HCT116 (cell line): ENCODE results near the gene TRIM69. TPM values are rescaled to one million over a fixed set of nuclear protein-coding genes. Genes with fewer than 3 reads are reported as not detected.

Experiments used
- ATAC-seq: fragments of 200-7000 bp; cut with Tn5 transposase; 2 replicates; pipeline ENCODE4 v1.9.1; 2020; ENCODE audit warnings: mild to moderate bottlenecking, moderate library complexity
- BruUV-seq: library from RNA; stranded (reverse); fragments of 400-500 nt; replicated peaks from 2 replicates; lab custom pipeline; 2021; lab: Mats Ljungman, UMichigan
- CTCF ChIA-PET: fragments of 300-600 bp; sonication (Branson Sonifier 250); formaldehyde crosslinking; loops from one replicate; lab custom pipeline; 2021; ENCODE audit warnings: antibody characterized with exemption; lab: Charles Lee
- POLR2A ChIA-PET: fragments of 300-600, 350-600 bp; sonication (Branson Sonifier 250); formaldehyde crosslinking; loops from one replicate; lab custom pipeline; 2021; ENCODE audit warnings: antibody characterized with exemption; lab: Charles Lee
- RAD21 ChIA-PET, 2 experiments: fragments of 300-600 bp; sonication (Branson Sonifier 250); formaldehyde crosslinking; loops; one replicate each; lab custom pipeline; 2023; ENCODE audit warnings: low total read pairs in 2 of 2; ENCODE audit not compliant: uncharacterized antibody in 2 of 2, unreplicated experiment in 2 of 2, low non-redundant PET in 1 of 2; lab: Charles Lee
- DNase-seq: peaks from one replicate; pipeline ENCODE4 v3.0.0-alpha.2; 2010; ENCODE audit warnings: low read depth, low spot score
- H2AFZ ChIP-seq: fragments of 200-600 bp; shearing (Covaris generic), sonication (generic); 2 replicates; pipeline ENCODE4 v1.6.1; 2017; ENCODE audit warnings: low read depth, mixed run types, mixed read lengths, antibody characterized with exemption, low read length; ENCODE audit not compliant: poor library complexity, severe bottlenecking
- H3K27ac ChIP-seq: 2 replicates; pipeline ENCODE4 v1.5.1; 2012; ENCODE audit warnings: low read depth, low read length
- H3K27me3 ChIP-seq: fragments of 200-600 bp; sonication (generic); 2 replicates; pipeline ENCODE4 v1.6.1; 2016; ENCODE audit warnings: mixed run types, low read length, mixed read lengths; ENCODE audit not compliant: insufficient read depth
- H3K36me3 ChIP-seq, 2 experiments: fragments of 200-500 bp in 1 of 2; fragments of 200-600 bp in 1 of 2; sonication (Bioruptor generic) in 1 of 2; sonication (generic) in 1 of 2; 2 replicates each; pipeline versions ENCODE4 v1.5.1 to v1.6.1; 2014 to 2016; ENCODE audit warnings: low read length in 2 of 2, inconsistent platforms in 1 of 2, mixed read lengths in 1 of 2, mixed run types in 1 of 2; ENCODE audit not compliant: insufficient read depth in 2 of 2, control insufficient read depth in 1 of 2
- H3K4me1 ChIP-seq, 2 experiments: fragments of 200-600 bp in 1 of 2; sonication (generic) in 1 of 2; 2 replicates each; pipeline versions ENCODE4 v1.5.1 to v1.6.1; 2012 to 2017; ENCODE audit warnings: low read length in 2 of 2, inconsistent platforms in 1 of 2, mild to moderate bottlenecking in 1 of 2, mixed read lengths in 1 of 2, mixed run types in 1 of 2, moderate library complexity in 1 of 2; ENCODE audit not compliant: insufficient read depth in 2 of 2, control insufficient read depth in 1 of 2
- H3K4me2 ChIP-seq: fragments of 200-600 bp; sonication (generic); 2 replicates; pipeline ENCODE4 v1.6.1; 2017; ENCODE audit warnings: mixed run types, low read length, mixed read lengths
- H3K4me3 ChIP-seq, 2 experiments: fragments of 200-600 bp in 1 of 2; sonication (generic) in 1 of 2; replicated peaks in 1 of 2; 2 replicates each; pipeline ENCODE4 v1.5.1; 2011 to 2016; ENCODE audit warnings: low read length in 2 of 2, control low read depth in 1 of 2, low read depth in 1 of 2, mild to moderate bottlenecking in 1 of 2, mixed read lengths in 1 of 2, mixed run types in 1 of 2
- H3K79me2 ChIP-seq: fragments of 200-600 bp; sonication (generic); 2 replicates; pipeline ENCODE4 v1.6.1; 2017; ENCODE audit warnings: mild to moderate bottlenecking, mixed run types, low read length, moderate library complexity, mixed read lengths; ENCODE audit not compliant: insufficient read depth
- H3K9ac ChIP-seq: fragments of 200-600 bp; sonication (generic); 2 replicates; pipeline ENCODE4 v1.6.1; 2016; ENCODE audit warnings: low read length, mixed read lengths
- H3K9me2 ChIP-seq: fragments of 200-600 bp; sonication (generic), shearing (Covaris generic); 2 replicates; pipeline ENCODE4 v1.6.1; 2017; ENCODE audit warnings: mixed run types, mild to moderate bottlenecking, moderate library complexity; ENCODE audit not compliant: insufficient read depth
- H3K9me3 ChIP-seq, 2 experiments: fragments of 200-500 bp in 1 of 2; fragments of 200-600 bp in 1 of 2; sonication (Bioruptor generic) in 1 of 2; sonication (generic) in 1 of 2; 2 replicates each; pipeline ENCODE4 v1.6.1; 2014 to 2017; ENCODE audit warnings: low read length in 2 of 2, mixed read lengths in 2 of 2, inconsistent platforms in 1 of 2, low read depth in 1 of 2, mild to moderate bottlenecking in 1 of 2, mixed run types in 1 of 2, moderate library complexity in 1 of 2; ENCODE audit not compliant: control insufficient read depth in 1 of 2, insufficient read depth in 1 of 2
- H4K20me1 ChIP-seq: fragments of 200-600 bp; sonication (generic), shearing (Covaris generic); 2 replicates; pipeline ENCODE4 v1.6.1; 2017; ENCODE audit warnings: mixed run types, mild to moderate bottlenecking, moderate library complexity; ENCODE audit not compliant: insufficient read depth
- CTCF ChIP-seq, 3 experiments: fragments of 200-600 bp in 1 of 3; sonication (generic) in 1 of 3; IDR thresholded peaks in 2 of 3; conservative IDR thresholded peaks in 1 of 3; 2 replicates each; pipeline ENCODE4 v1.5.1; 2012 to 2017; ENCODE audit warnings: low read depth in 2 of 3, low read length in 2 of 3, antibody characterized with exemption in 1 of 3, borderline replicate concordance in 1 of 3, control low read depth in 1 of 3, mild to moderate bottlenecking in 1 of 3, mixed read lengths in 1 of 3, mixed run types in 1 of 3, moderate library complexity in 1 of 3; ENCODE audit not compliant: insufficient read depth in 1 of 3
- EZH2 ChIP-seq: fragments of 200-600 bp; sonication (generic); IDR thresholded peaks from 2 replicates; pipeline ENCODE4 v1.6.1; 2017; ENCODE audit warnings: antibody characterized with exemption, mixed run types
- MAX ChIP-seq: IDR thresholded peaks from 2 replicates; pipeline ENCODE4 v1.6.1; 2012
- RAD21 ChIP-seq: IDR thresholded peaks from 2 replicates; pipeline ENCODE4 v1.6.1; 2012; ENCODE audit warnings: low read depth, mild to moderate bottlenecking
- TCF7L2 ChIP-seq: IDR thresholded peaks from 2 replicates; pipeline ENCODE4 v1.7.0; 2011; ENCODE audit warnings: borderline replicate concordance, inconsistent platforms; ENCODE audit not compliant: insufficient read depth, insufficient read length; ENCODE audit errors: extremely low read depth
- intact Hi-C: fragments of 100-400 bp; cut with micrococcal nuclease; formaldehyde crosslinking; loops from 2 replicates; pipeline ENCODE4 v1.10.0; 2022
- total RNA-seq: library from RNA; stranded (reverse); gene quantifications from one replicate; pipeline ENCODE4 v1.2.1, GENCODE V29; 2021; ENCODE audit not compliant: unreplicated experiment

TRIM69 gene
- total RNA-seq, 1 experiment from 2014 or later = 13.0 TPM

- Histone ChIP-seq H3K27me3 (no peaks in the 10 kb centered on the region), H3K4me3 (peak overlapping the region; percentile 84 to 93), H3K4me1 (peaks cover 11 to 19% of the 10 kb centered on the region in 2 experiments; a peak in 3 of 4 replicates), H3K79me2 (peaks cover 41% of the 10 kb centered on the region), H3K36me3 (peaks cover 22 to 26% of the 10 kb centered on the region in 2 experiments), H3K9me3 (no peaks in the 10 kb centered on the region), H4K20me1 (no peaks in the 10 kb centered on the region), H3K9ac (peak overlapping the region; percentile 74), H3K9me2 (no peaks in the 10 kb centered on the region), H3K27ac (peak overlapping the region; percentile 69), H2AFZ (no peak overlapping the region), H3K4me2 (peak overlapping the region; percentile 83)
- no TSS peak for BruUV-seq
- peak; percentile 54 for DNase-seq
- POLR2A ChIA-PET = interaction anchor here (0.8 to 7.0 kb wide), 8 partner anchors 9 to 49 kb away, joined by 3 to 106 read pairs (median 8); partner anchors contain the start of genes SPG11 and TRIM69
- 0 out of 2 replicates have a peak, but pooled peaks have one; percentile 12 for TF ChIP-seq MAX
- no peak for TF ChIP-seq EZH2
- CTCF ChIA-PET = interaction anchor here (1.0 to 3.6 kb wide), 5 partner anchors 10 to 49 kb away, joined by 5 to 30 read pairs (median 16); partner anchors contain the start of genes SPG11 and TRIM69
- intact Hi-C loops = no loop called here
- RAD21 ChIA-PET = interaction anchor here (0.7 to 1.9 kb wide), 3 partner anchors 25 to 49 kb away, joined by 3 to 5 read pairs (median 4); partner anchors contain the start of gene SPG11 (in 1 of the 2)
- peak; percentile 20 for ATAC-seq
These were observed 23.9 kb upstream of the TRIM69 start for GRCh38 chr15:44712346-44713005.

- intact Hi-C loops = no loop called here
- H2AFZ ChIP-seq = no peak overlapping the region
- no peaks in the 10 kb centered on the region for H3K27me3 ChIP-seq
- H3K4me1 ChIP-seq = peaks cover 11 to 13% of the 10 kb centered on the region in 2 experiments; a peak in 3 of 4 replicates
- ATAC-seq = 0 out of 2 replicates have a peak, but pooled peaks have one; percentile 11
- no peaks in the 10 kb centered on the region for H4K20me1 ChIP-seq
- DNase-seq = no peak
- H3K79me2 ChIP-seq = peaks cover 41% of the 10 kb centered on the region
- ChIA-PET RAD21 (interaction anchor here (0.8 to 1.9 kb wide), 5 partner anchors 16 to 50 kb away, joined by 4 to 6 read pairs (median 5); partner anchors contain the start of genes SPG11 (in 1 of the 2) and TRIM69 (in 1 of the 2)), POLR2A (interaction anchor here (0.6 to 7.0 kb wide), 8 partner anchors 8 to 50 kb away, joined by 3 to 106 read pairs (median 8); partner anchors contain the start of genes SPG11 and TRIM69)
- H3K9me2 ChIP-seq = no peaks in the 10 kb centered on the region
- peak overlapping the region; percentile 69 for H3K27ac ChIP-seq
- peak; percentile 58 for TF ChIP-seq RAD21
- TF ChIP-seq CTCF (IDR thresholded peaks at IDR 0.05 in 2 of 3, conservative IDR thresholded peaks at IDR 0.05 in 1 of 3; ENCODE audit: borderline replicate concordance in 1 of 3, insufficient read depth in 1 of 3, low read depth in 2 of 3, low read length in 2 of 3) = peak; percentile 25 to 46 (median 27); a peak in 3 of 6 replicates
- TF ChIP-seq TCF7L2 = no peak
- TF ChIP-seq, all 23 proteins: peak for 2
- H3K4me3 ChIP-seq = peak overlapping the region; percentile 84 to 93
- no peaks in the 10 kb centered on the region for H3K9me3 ChIP-seq
- BruUV-seq = no TSS peak
- peaks cover 27 to 34% of the 10 kb centered on the region in 2 experiments for H3K36me3 ChIP-seq
- H3K9ac ChIP-seq = peak overlapping the region; percentile 74
- CTCF ChIA-PET = interaction anchor here (0.6 to 3.6 kb wide), 9 partner anchors 9 to 140 kb away, joined by 3 to 30 read pairs (median 6); partner anchors contain the start of genes SPG11 and TRIM69
- H3K4me2 ChIP-seq = peak overlapping the region; percentile 83
These were observed 23.0 kb upstream of the TRIM69 start for GRCh38 chr15:44713006-44713966.
